DOHH2 (cell line): ENCODE data around the gene CTNNA2.

Experiments
- H3F3A ChIP-seq: fragments of 200-600 bp; sonication (generic), shearing (Covaris generic); 2 replicates; pipeline ENCODE4 v1.6.0; 2016; ENCODE audit warnings: antibody characterized with exemption, mild to moderate bottlenecking; ENCODE audit not compliant: control insufficient read depth, insufficient read depth
- H3K27ac ChIP-seq: fragments of 200-600 bp; sonication (generic); 2 replicates; pipeline ENCODE4 v1.5.1; 2014; ENCODE audit warnings: low read depth, mild to moderate bottlenecking, low read length, moderate library complexity
- H3K27me3 ChIP-seq: fragments of 200-600 bp; sonication (generic); 2 replicates; pipeline ENCODE4 v1.6.1; 2014; ENCODE audit warnings: mild to moderate bottlenecking, low read length, mixed read lengths; ENCODE audit not compliant: control insufficient read depth
- H3K36me3 ChIP-seq: fragments of 200-600 bp; sonication (generic); 2 replicates; pipeline ENCODE4 v1.6.1; 2014; ENCODE audit warnings: mild to moderate bottlenecking, low read length, moderate library complexity, mixed read lengths; ENCODE audit not compliant: control insufficient read depth
- H3K4me1 ChIP-seq: fragments of 200-600 bp; sonication (generic); 2 replicates; pipeline ENCODE4 v1.6.1; 2014; ENCODE audit warnings: mild to moderate bottlenecking, low read length, mixed read lengths; ENCODE audit not compliant: control insufficient read depth
- H3K4me2 ChIP-seq: fragments of 200-600 bp; sonication (generic); 2 replicates; pipeline ENCODE4 v1.6.0; 2014; ENCODE audit warnings: mild to moderate bottlenecking, low read length, moderate library complexity
- H3K4me3 ChIP-seq: fragments of 200-600 bp; sonication (generic); 2 replicates; pipeline ENCODE4 v1.5.1; 2014; ENCODE audit warnings: mild to moderate bottlenecking, low read length, mixed read lengths
- H3K79me2 ChIP-seq: fragments of 200-600 bp; sonication (generic); 2 replicates; pipeline ENCODE4 v1.6.1; 2014; ENCODE audit warnings: mild to moderate bottlenecking, low read length, mixed read lengths; ENCODE audit not compliant: control insufficient read depth
- H3K9me2 ChIP-seq: fragments of 200-600 bp; sonication (generic); replicated peaks from 2 replicates; pipeline ENCODE4 v1.6.1; 2014; ENCODE audit warnings: mild to moderate bottlenecking, low read length, mixed read lengths; ENCODE audit not compliant: control insufficient read depth
- H3K9me3 ChIP-seq: fragments of 200-600 bp; sonication (generic); 2 replicates; pipeline ENCODE4 v1.6.1; 2014; ENCODE audit warnings: antibody characterized with exemption, low read length, mixed read lengths; ENCODE audit not compliant: control insufficient read depth, insufficient read depth
- H4K20me1 ChIP-seq: fragments of 200-600 bp; sonication (generic); 2 replicates; pipeline ENCODE4 v1.6.0; 2014; ENCODE audit warnings: low read depth, mild to moderate bottlenecking, antibody characterized with exemption, low read length, moderate library complexity; ENCODE audit not compliant: control insufficient read depth, insufficient read depth
- CTCF ChIP-seq: fragments of 200-600 bp; sonication (generic); IDR thresholded peaks from one replicate; pipeline ENCODE4 v1.5.1; 2014; ENCODE audit warnings: antibody characterized with exemption, mild to moderate bottlenecking, low read depth, low read length; ENCODE audit not compliant: poor library complexity, severe bottlenecking
- EZH2phosphoT487 ChIP-seq: fragments of 200-600 bp; sonication (generic); IDR thresholded peaks from 2 replicates; pipeline ENCODE4 v1.6.1; 2017; ENCODE audit warnings: borderline replicate concordance, mild to moderate bottlenecking, antibody characterized with exemption, low read length, moderate library complexity, mixed read lengths

The CTNNA2 gene

GRCh38 chr2:80527119-80527518, 1014.3 kb downstream of the CTNNA2 start:
- no peaks in the 10 kb centered on the region for H3K36me3 ChIP-seq
- no peaks in the 10 kb centered on the region for H4K20me1 ChIP-seq
- no peaks in the 10 kb centered on the region for H3K4me1 ChIP-seq
- no peaks in the 10 kb centered on the region for H3K27me3 ChIP-seq
- no peak overlapping the region for H3K4me3 ChIP-seq
- H3K27ac ChIP-seq: no peak overlapping the region
- TF ChIP-seq CTCF (no peak), EZH2phosphoT487 (no peak)
- no peaks in the 10 kb centered on the region for H3K9me3 ChIP-seq
- no peaks in the 10 kb centered on the region for H3F3A ChIP-seq
- no peaks in the 10 kb centered on the region for H3K9me2 ChIP-seq
- H3K79me2 ChIP-seq: no peaks in the 10 kb centered on the region
- no peak overlapping the region for H3K4me2 ChIP-seq

- H3K36me3 ChIP-seq: no peaks in the 10 kb centered on the region
- no peak overlapping the region for H3K4me2 ChIP-seq
- H3K4me3 ChIP-seq: no peak overlapping the region
- H3K9me3 ChIP-seq: no peaks in the 10 kb centered on the region
- no peak overlapping the region for H3K27ac ChIP-seq
- TF ChIP-seq EZH2phosphoT487 (no peak), CTCF (no peak)
- no peaks in the 10 kb centered on the region for H4K20me1 ChIP-seq
- H3K27me3 ChIP-seq: no peaks in the 10 kb centered on the region
- no peaks in the 10 kb centered on the region for H3K4me1 ChIP-seq
- H3K79me2 ChIP-seq: no peaks in the 10 kb centered on the region
- H3K9me2 ChIP-seq: no peaks in the 10 kb centered on the region
- no peaks in the 10 kb centered on the region for H3F3A ChIP-seq
Measured at GRCh38 chr2:80529466-80530165, 1016.8 kb downstream of the CTNNA2 start.

GRCh38 chr2:80530442-80531064, 1017.7 kb downstream of the CTNNA2 start:
- Histone ChIP-seq H3K4me1 (no peaks in the 10 kb centered on the region), H3K9me2 (no peaks in the 10 kb centered on the region), H3K36me3 (no peaks in the 10 kb centered on the region), H3K27me3 (no peaks in the 10 kb centered on the region), H3K4me3 (no peak overlapping the region), H3K9me3 (no peaks in the 10 kb centered on the region), H3K27ac (no peak overlapping the region), H3K79me2 (no peaks in the 10 kb centered on the region), H4K20me1 (no peaks in the 10 kb centered on the region), H3F3A (no peaks in the 10 kb centered on the region), H3K4me2 (no peak overlapping the region)
- TF ChIP-seq EZH2phosphoT487: no peak
- TF ChIP-seq CTCF: no peak
